Posterior vena cava (tissue), 2 donors: ENCODE measurements around the gene TRHDE. TPM values are rescaled to one million over a fixed set of nuclear protein-coding genes. Genes with fewer than 3 reads are reported as not detected.

Experiments
- DNase-seq: peaks from one replicate; pipeline ENCODE4 v3.0.0-alpha.2; 2020; ENCODE audit warnings: low spot score
- intact Hi-C, 2 donors: fragments of 100-400 bp; cut with DNase I; formaldehyde crosslinking; loops; one replicate each; pipeline versions ENCODE4 v1.14.1 to v1.14.2; 2022 to 2023
- total RNA-seq, 2 donors: library from RNA; stranded (reverse); fragmentation: NEBNext Ultra II Directional; extraction: Animal tissue kit (Norgen Biotek cat#: 25700); gene quantifications; one replicate each; pipeline ENCODE4 v1.2.1, GENCODE V29; 2021
- donor health status: DM: yes; HTN: yes; CAD: no.
- donor health status: DM: yes; HTN: yes; CAD: no.

Gene TRHDE
- total RNA-seq, 2 donors from 2014 or later = 3.1 to 4.8 TPM

GRCh38 chr12:72296389-72296788 lies 24.2 kb downstream of the TRHDE start:
- intact Hi-C loops = no loop called here
- no peak for DNase-seq

DNA sequence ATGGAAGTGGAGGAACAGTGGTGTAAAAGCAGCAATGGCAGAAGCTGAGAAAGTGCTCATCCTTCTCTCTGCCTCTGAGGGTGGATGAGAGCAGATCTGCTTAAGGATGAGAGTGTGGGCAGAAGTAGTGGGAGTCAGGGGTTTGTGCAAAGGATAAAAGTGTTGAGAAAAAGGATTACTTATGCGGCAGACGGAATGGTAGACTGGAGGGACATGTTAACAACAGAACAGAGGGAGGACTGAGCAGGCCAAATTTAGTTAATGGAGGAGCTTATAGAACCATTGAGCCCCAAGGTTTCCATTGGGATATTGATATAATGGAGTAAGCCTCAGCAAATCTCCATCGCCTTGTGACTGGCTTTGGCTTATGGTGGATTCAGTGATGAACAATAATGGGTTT lies 25.5 kb downstream of the TRHDE start:
- intact Hi-C loops = no loop called here
- no peak for DNase-seq

- intact Hi-C loops = no loop called here
- DNase-seq = no peak
These were observed 28.6 kb downstream of the TRHDE start for GRCh38 chr12:72300728-72301127.

- intact Hi-C loops = no loop called here
- no peak for DNase-seq
These were observed 32.6 kb downstream of the TRHDE start for GRCh38 chr12:72304751-72305150.

- no peak for DNase-seq
- intact Hi-C loops = no loop called here
These were observed 35.1 kb downstream of the TRHDE start for GRCh38 chr12:72307229-72307628.

DNA sequence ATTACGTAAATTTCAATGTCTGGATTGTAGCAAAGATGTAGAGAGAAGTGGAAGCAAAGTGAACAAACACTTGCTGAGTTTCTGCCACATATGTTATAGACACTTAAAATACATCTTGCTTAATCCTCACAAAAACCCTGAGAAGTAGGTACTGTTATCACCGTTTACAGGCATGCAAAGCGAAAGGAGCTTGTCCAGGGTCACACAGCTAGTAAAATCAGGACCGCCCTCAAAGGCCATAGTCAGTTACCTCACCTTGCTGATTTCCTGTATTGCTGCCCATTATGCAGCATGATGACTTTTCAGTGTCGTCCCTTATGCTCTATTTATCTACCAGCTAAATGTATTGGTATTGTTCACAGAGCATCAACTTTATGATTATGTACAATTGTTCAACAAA lies 39.8 kb downstream of the TRHDE start:
- DNase-seq = no peak
- intact Hi-C loops = no loop called here

DNA sequence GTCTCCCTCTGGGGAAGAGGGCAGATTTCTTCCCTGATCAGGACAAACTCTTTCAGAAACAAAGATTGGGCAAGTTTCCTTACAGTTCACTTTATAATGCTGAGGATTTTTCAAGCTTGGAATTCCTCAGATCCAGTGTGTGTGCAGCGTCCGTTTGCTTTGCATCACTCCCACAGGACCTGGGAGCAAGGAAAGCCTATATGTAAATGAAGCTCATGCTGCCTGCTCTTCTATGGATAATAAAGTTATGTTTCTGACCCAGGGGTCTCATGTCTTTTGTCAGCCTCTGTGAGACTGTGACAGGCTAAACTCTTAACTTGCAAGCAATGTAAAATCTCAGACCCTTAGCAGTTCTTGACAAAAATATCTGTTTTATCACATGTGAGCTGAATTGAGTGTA lies 41.6 kb downstream of the TRHDE start:
- no peak for DNase-seq
- intact Hi-C loops = no loop called here

DNA sequence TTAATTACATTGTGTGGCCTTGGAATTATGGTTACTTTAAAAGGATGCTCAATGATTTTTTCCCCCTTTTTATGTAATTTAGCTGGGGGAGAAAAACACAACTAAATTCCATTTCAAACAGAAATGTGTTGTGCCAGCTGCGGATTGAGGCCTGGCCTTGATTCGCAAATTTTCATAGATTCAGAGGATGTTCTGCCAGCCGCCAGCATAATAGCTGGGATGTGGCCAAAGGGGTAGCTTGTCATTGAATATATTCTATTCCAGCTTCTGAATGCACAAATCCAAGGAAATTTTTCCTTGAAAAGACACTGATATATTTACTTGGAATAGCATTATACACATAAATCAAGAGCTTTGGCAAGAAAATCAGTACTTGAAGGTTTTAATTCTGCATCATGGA lies 43.7 kb downstream of the TRHDE start:
- DNase-seq = no peak
- intact Hi-C loops = no loop called here

DNA sequence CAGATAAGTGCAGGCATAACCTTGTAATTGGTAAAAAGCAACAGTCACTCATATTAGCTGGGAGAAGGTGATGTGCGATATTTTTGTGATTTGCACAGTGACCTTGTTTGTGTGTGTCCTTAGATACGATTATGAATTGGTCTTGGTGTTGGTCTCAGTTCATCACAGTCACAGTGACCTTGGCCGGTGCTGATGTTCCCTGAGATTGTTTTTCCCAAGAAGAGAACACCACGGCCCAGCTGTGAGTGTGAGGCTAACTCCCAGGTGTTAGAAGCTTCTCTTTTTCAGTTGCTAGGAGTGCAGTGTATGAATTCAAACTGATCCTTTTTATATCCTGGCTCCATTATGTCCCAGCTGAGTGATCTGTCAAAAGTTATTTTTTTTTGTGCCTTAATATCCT lies 46.2 kb downstream of the TRHDE start:
- intact Hi-C loops = no loop called here
- no peak for DNase-seq

DNA sequence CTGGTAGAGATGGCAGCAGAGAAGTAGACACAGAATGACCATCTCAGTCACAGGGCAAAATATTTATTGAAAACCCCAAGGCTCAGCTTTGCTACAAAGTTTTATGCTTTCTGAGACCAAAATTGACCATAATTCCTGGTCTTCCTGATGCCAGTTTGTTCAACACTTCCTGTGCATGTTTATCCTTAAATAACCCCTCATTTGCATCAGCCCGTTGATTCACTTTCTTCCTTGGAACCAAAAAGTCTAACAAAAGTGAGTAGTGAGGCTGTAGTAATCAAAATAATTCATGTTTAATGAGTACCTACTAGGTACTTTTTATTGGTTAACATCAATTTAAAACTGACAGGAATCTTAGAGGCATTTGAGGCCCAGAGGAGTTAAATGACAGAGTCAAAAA lies 51.7 kb downstream of the TRHDE start:
- DNase-seq = no peak
- intact Hi-C loops = no loop called here

GRCh38 chr12:72330301-72330700 lies 58.1 kb downstream of the TRHDE start:
- no peak for DNase-seq
- intact Hi-C loops = no loop called here

- intact Hi-C loops = no loop called here
- DNase-seq = no peak
These were observed 58.6 kb downstream of the TRHDE start for GRCh38 chr12:72330784-72331183.

- DNase-seq = no peak
- intact Hi-C loops = no loop called here
These were observed 65.2 kb downstream of the TRHDE start for GRCh38 chr12:72337382-72337781.

DNA sequence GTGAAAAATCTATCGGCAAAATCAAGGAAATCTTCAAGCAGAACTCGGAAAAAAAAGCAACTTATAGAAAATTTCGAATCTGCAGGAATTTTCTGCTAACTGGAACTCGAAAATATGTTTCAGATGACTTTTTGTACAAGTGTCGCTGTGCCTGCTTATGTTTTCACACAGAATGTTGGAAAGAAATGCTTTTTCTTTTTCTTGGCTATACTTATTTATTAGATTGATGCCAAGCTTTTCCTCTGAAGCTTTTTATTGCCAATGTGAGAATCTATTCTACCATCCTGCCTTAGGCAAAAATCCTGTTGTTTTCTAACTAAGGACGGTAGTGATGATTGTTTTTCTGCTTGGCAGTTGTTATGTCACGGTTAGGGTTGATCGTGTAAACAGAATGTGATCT lies 65.8 kb downstream of the TRHDE start:
- intact Hi-C loops = no loop called here
- no peak for DNase-seq

GRCh38 chr12:72338437-72338836 lies 66.3 kb downstream of the TRHDE start:
- DNase-seq = no peak
- intact Hi-C loops = no loop called here

- no peak for DNase-seq
These were observed 74.3 kb downstream of the TRHDE start for GRCh38 chr12:72346363-72346944.

DNA sequence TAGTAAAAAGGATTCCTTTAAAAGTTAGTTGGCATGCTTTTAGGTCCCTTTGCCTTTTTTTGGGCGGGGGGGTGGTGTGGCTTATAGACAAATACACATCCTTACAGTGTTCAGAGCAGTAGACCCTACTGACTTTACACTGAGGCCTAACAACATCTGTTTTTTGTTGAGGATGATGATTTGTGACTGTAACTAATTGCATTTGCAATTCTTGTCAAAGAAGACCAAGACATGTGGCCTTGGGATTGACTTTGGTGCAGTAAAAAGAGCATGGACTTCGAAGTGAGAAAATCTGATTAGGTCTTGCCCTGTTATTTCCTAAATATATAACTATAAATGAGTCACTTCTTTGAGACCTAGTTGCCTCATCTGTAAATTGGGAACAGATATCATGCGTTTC lies 77.3 kb downstream of the TRHDE start:
- intact Hi-C loops = no loop called here
- no peak for DNase-seq

More at GRCh38 chr12:72346363-72346944, 74.3 kb downstream of the TRHDE start:
- intact Hi-C loops = no loop called here

DNA sequence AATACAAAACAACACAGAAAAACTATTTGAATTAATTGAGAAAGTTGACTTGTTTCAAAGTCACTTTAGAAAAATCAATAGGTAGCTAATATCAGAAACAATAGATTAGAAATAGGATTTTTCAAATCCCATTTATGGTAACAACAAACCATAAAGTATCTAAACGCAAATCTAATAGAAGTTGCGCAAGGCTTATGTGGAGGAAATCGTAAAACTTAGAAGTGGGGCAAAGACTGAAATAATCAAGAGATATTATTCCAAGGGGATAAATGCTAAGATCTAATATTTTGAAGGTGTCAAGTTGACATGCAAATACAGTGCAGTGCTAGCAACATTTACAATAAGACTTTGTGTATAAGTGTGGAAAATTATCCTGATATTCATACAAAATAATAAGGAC lies 87.2 kb downstream of the TRHDE start:
- intact Hi-C loops = no loop called here
- DNase-seq = no peak

DNA sequence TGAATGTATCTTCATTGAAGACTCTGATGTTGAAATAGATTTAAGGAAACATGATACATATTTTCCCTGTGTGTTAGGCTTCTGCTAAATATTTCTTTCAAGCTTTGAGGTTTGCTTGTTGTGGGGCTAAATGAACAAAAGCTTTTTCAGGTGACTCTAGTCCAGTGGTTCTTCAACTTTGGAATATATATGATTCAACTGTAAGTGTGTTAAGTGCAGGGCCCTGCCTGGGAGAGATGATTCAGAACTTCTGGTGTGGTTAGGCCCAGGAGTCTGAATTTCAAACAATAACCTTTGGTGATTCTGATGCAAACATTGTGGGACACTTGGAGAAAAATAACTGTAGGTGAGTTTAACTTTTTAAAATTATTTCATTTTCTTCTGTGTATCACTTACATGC lies 93.0 kb downstream of the TRHDE start:
- DNase-seq = no peak
- intact Hi-C loops = no loop called here

DNA sequence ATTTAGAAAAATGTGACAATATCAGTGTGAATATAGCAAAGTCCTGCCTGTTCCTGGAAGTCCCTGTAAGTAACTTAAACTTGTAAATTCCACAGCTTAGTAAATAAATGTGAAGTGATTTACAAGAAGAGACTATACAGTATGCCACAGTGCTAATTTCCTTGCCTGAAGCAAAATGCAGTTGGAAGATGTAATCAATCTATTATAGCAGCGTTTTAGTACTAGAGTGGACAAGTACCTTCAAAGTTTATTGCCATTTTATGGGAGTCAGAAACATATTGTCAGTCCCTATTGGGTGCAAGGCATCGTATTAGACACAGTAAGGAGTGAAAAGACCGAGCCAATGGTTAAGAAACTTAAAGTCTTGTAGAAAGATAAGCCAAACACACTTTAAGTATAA lies 94.1 kb downstream of the TRHDE start:
- intact Hi-C loops = no loop called here
- DNase-seq = no peak

DNA sequence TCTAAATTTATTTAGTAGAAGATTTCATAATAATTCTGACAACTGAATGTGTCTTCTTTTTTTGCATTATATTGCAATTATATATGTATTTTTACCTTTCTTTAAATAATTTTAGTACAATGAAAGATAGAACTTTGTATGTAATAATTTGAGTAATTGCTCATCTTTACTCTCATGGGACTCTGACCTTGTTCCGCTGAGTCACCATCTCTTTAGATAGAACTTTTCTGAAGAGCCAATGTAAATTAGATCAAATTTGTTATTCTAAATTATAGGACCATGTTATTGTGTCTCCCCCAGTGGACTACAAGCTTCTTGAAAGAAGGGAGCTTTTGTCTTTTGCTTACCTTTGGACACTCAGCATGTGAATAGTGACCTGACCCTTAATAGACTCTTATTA lies 96.1 kb downstream of the TRHDE start:
- no peak for DNase-seq
- intact Hi-C loops = no loop called here
